HG03565 (cell line): Measurements from ENCODE around the gene AHNAK2.

Experiments
- ATAC-seq: cut with Tn5 transposase; IDR thresholded peaks from one replicate; pipeline ENCODE4 v1.9.1; 2021; ENCODE audit warnings: mild to moderate bottlenecking, moderate library complexity; ENCODE audit not compliant: unreplicated experiment

The AHNAK2 gene

DNA sequence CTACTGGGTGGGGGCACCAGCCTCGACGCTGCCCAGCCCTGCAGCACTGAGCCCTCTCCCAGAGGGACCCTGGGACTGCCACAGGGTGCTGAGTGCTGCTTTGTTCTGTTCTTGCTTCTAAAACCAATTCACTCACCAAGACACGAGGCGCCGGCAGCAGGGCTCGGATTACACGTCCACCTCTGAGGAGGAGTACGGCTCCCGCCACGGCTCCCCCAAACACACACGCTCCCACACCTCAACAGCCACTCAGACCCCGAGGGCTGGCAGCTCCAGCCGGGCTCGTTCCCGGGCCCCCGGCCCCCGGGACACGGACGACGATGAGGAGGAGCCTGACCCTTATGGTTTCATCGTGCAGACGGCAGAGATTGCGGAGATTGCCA is 88.8 kb downstream of the AHNAK2 start:
- no peak for ATAC-seq

DNA sequence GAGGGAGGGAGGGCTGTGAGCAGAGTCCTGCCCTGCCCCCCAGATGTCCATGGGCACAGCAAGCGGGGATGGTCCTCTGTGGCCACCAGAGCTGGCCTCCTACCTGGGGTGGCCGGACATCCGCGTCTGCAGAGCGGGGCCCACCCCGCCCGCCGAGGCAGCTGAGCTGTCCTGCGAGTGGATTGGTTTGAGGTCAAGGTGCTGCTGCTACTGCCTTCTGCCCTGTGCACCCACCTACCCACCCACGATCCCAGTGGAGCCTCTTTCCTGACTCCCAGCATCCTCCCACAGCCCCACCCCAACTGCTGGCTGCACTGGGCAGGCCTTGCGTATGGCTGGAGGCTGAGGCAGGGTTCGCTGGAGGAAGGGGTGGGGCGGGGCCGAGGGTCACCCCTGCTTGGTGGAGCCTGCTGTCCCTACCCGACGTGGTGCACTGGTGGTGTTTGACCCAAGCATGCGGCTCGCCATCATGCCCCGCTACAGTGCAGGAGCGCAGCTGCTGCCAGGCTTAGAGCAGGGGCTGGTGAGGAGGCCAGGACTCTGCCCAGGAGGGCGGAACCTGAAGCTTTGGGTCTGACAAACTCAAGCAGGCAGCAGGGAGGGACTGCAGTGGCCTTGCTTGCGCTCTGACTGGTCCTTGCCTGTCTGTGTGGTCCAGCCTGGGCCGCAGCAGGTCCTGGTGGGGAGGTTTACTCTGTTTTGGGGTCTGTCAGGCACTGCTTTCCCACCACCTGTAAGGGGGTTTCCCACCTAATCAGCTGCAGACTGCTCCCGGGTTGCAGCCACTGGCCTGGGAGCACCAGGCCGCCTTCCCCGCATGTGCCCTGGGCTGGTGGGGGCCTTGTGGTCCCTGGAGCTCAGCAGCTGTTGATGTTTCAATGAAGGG is 89.4 kb downstream of the AHNAK2 start:
- ATAC-seq, result no peak

DNA sequence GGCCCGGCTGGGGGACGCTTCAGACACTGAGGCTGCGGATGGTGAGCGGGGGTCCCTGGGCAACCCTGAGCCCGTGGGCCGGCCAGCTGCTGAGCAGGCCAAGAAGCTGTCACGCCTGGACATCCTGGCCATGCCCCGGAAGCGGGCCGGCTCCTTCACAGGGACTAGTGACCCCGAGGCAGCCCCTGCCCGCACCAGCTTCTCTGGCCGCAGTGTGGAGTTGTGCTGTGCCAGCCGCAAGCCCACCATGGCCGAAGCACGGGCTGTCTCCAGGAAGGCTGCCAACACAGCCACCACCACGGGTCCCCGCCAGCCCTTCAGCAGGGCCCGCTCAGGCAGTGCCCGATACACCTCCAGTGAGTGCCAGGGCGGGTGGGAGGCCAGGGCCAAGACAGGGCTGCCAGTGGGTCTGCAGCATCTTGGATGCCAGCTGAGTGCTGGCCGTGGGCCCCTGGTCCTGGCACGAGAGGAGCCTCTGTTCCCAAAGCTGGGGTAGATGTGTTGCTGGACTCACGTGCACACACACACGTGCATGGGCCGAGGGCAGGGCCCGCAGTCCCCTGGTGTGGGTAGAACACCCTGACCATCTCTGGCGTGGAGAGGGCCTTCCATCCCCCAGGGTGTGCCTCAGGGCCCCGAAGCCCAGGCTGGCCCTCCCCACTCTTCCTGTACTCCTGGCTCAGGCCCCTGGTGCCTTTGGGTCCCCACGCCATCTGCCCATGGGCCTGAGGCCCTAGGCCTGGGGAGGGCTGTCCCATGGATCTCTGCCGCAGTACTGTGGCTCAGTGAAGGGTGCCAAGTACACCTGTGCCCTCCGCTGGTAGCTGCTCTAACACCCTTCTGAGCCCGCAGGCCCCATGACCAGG is 90.3 kb downstream of the AHNAK2 start:
- ATAC-seq, result no peak
